HG03103 (cell line): ENCODE measurements around the gene MPP3.

Experiments used
- ATAC-seq: cut with Tn5 transposase; IDR thresholded peaks from one replicate; pipeline ENCODE4 v1.9.1; 2021; ENCODE audit warnings: low read depth; ENCODE audit not compliant: unreplicated experiment

Gene MPP3

DNA sequence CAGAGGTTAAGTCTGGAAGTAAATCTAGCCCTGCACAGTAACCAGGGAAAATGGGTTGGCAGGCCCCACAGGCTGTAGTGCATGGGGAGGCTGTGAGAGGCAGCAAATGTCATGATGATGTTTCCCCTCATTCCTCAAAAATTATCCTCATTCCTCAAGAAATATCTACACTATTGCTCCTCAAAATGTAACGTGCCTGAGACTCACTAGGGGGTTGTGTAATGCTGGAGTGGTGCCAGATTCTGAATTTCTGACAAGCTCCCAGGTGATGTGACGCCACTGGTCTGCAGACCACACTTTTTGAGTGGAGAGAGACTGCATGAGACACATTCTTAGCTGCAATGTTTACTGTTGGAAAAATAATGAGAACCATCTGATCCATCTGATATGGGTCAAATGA is 1.2 kb upstream of the MPP3 start:
- ATAC-seq = no peak

DNA sequence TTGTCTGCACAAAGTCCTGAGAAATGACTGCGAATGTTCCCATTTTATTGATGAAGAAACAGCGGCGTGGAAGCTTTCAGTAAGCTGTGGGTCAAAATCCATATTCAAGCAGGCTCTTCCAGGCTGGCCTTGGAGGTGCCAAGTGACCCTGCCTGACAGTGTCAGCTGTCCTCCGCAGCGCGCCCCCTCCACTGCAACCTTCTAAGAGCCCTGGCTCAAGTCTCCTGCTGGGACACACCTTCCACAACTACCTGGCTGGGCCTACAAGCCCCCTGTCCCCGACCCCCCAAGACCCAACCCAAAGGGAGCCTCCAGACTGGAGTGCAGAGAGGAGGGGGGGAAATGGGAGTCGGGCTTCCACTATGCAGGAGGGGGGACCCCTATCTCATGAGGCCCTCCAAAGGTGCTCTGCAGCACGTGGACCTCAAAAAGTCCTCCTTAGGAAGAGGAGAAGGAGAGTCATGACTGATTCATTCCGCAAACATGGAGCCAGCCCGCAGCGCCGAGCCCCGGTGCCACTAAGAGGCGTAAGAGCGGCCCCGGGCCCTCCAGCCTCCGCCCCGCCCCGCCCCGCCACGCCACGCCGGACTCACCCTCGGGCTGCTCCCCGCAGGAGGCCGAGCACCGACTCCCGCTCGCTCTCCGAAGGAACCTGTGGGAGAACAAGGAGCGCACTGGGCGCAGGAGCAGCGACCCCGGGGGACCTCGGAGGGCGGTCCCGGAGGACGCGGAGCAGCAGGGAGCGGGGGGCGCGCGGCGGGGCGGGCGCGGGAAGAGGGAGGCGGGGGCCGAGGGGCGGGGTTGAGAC is 574 bp downstream of the MPP3 start:
- no peak for ATAC-seq

DNA sequence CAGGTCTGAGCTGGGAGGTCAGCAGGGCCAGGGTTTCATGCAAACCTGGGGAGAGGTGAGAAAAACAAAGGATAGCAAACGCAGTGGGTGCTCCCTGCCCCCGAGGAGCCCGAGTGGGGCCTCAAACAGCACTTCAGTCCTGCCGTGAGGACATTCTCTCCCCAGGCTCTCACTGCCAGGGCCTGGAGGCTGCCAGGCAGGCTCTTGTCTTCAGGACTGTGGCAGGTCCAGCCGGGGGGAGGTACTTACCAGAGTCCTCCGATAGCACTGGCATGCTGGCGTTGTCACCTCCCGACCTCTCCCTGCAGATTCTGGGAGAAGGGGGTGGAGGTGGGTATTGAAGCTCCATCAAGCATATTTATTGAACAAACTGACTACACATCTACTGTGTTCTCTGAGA is 1.3 kb downstream of the MPP3 start:
- ATAC-seq = no peak

DNA sequence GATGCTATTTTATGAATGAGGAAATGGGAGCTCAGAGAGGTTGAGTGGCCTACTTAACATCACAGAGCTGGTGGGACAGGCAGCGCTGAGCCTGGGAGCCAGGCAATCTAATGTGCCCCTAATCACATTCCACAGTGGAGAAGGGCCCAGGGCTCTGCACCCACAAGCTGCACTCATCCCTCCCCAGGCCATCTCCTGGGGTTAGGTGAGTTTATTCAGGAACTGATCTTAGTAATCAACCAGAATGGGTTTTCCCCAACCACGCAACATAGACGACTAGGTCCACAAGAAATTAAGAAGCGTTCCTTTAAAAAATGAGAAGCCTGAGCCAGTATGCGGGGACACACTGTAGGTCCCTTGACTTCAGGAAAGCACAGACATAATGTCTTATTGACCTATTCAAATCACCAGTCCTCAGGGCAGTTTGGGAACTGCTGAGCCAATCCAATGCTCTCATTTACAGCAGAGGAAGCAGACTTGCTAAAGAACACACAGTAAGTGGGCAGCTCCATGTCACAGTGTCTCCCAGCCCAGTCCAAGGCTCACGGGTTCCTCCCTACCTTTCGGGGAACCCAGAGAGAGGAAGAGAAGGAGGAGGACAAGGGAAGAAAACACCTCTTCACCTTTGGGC is 2.3 kb downstream of the MPP3 start:
- no peak for ATAC-seq

DNA sequence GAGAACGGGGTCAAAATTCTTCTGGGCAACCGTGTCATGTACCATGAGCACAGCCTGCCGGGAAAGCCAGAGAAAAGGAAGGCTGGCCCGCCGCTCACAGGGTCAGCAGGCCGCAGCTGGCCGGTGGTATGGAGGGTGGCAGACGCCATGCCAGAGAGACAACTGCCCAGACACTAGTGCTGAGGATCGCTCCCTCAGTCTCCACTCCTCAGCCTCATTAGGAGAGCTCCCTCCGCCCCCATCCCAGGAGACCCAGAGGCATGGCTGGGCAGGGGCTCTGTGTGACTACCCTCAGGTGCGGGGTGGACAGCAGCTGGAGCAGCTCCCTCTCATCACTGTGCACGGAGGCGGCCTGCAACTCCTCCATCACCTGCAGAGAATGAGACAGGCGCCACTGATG is 3.2 kb downstream of the MPP3 start:
- ATAC-seq = no peak

DNA sequence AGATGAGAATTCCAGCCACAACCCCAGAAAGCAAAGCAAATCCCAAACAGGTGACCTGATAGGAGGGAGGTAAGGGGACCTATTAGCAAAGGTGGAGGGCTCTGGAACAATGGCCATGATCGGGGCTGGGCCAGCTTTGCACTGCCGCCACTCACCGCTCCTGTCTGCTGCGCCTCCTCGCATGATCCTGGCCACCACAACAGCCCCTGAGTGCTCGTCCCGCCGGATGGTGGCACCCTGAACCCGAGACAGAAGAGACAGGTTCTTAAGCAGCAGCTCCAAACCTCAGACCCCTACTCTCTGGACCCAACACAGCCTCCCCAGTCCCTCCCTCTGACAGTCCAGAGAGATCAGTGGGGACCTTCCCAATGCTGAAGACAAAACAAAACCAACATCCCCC is 5.3 kb downstream of the MPP3 start:
- ATAC-seq = no peak

DNA sequence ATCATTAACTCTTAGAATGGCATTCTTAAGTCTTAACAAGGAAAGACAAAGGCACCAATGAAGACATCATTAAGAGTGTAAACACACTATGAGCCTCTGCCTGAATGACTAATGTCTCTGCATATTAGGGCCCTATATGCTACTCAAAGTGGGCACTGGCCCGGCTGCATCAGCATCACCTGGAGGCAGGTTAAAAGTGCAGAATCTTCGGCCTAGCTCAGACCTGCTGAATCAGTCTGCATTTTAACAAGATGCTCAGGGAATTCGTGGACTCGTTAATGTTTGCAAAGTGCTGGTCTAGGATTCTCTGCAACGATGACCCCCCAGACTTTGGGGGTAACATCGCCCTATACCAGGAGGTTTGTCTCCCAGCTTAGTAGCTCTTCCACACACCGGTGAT is 6.7 kb downstream of the MPP3 start:
- no peak for ATAC-seq

DNA sequence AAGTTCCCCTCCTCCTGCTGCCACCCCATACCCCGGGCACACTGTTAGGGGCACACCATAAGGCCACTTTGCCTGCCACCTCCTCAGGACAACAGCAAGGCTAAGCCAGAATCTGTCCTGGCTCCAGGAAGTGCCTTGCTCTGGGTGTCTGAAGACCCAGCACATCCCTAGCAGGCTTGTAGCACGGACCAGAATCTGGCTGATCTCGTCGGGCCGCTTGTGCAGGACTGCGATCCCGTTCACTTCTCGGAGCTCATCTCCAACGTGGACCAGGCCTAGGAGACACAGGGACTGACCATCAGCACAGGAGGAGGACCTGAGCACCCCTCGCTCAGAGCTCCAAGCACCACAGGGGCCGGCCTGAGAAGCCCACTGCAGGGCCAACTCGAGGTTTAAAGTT is 7.4 kb downstream of the MPP3 start:
- ATAC-seq = no peak

DNA sequence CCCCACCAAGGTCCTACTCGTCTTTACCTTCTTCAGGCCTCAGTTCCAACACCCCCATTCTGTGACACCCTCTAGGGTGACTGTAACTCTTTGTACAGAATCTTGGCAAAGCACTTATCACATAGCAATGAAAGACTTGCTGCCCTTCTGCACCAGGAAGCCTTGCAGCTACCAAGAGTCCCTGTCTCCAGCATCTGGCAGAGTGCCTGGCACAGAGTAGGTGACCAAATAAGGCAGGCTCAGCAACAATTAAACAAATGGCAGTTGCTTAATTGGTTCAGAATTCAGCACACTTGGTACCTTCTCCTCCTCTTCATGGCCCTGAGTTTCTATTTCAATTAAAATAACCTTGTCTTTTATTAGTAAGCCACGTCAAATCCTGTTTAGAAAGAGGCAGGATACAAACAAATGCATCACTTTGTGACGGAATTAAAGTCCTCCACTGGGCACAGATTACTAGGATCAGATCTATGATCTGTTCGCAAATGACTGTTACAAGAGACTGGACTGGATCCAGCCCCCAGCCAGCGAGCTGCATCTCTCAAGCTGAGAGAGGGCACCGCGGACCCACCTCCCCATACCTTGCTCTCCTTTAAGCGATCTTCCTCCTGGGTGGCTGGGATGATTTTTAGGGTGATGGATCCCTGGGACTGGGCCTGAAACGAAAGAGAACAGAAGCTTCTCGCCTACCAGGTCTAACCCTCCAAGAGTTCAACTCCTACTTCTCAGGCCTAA is 9.4 kb downstream of the MPP3 start:
- ATAC-seq = no peak

DNA sequence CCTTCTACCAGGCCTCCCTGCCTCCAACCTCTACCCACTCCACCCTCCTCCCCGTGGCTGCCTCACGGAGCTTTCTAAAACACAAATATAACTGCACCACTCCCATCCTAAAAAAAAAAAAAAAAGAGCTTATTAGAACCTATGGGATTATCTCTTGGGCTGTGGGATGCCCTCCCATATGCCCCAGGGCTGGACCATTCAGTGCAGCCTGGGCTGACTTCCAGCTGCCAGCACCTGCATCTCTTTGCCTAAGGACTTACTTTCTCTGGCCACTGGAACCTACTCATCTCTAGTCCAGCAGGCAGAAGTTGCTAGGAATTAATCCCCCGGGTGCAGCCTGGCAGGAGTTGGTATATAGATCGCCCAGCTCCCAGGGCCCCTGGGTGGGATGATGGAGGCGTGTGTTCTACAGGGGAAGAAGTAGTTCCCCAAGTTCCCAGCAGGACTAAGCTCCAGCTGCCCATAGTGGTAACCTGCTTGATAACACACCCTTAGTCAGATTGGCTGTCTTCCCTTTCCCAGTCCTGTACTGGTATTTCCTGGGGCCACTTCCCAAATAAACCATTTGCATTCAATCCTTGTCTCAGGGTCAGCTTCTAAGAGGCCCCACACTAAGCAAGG is 10.3 kb downstream of the MPP3 start:
- ATAC-seq = no peak

DNA sequence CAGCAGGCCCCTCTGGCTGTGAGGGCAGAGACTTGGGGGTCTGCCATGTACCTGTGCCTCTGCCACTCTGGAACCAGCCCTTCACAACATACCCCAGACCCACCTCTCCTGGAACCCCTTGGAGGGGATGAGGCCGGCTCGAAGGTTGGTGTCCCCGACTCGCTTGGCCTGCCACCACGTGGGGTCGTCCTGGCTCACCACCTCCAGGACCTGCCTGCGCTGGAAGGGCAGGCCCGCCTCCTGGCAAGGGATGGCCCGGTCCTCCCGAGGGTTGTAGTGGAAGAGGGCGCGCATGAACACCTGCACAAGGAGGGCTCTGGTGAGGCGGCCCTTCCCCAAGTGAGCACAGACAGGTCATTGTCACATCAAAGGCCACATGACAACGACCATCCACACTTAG is 12.2 kb downstream of the MPP3 start:
- ATAC-seq = no peak

DNA sequence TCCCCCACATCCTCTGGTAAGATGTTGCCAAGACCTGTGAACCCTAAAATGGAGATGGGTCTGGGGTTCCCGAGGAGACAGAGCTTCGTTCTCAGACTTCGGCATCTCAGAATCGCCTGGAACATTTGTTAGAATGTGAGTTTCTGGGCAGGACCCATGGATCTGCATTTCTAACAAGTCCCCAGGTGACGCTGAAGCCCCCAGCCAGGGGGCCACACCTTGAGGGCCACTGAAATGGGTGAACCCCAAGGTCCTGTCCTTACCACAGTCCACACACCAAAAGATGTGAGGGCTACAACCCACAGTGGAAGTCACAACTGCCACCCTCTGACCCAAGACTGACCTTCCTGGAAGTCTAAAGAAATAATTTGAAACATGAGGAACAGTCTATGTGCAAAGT is 14.0 kb downstream of the MPP3 start:
- ATAC-seq = no peak

DNA sequence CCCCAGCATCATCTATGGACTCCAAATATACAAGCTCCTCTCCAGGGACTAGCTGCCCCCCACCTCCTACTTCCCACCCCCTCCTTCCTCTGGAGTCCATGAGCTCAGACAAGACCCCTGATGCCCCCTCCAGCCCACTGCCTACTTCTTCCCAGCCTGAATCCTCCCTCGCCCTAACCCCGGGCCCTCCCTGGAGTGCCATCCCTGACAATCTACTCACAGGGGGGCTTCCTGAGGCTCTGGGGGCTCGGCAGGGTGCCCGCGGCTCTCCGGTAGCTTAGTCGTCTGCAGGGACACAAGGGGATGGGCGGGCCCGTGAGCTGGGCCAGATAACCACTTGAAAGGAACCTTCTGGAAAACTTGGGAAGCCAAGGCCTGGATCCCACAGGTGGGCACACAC is 15.1 kb downstream of the MPP3 start:
- no peak for ATAC-seq

DNA sequence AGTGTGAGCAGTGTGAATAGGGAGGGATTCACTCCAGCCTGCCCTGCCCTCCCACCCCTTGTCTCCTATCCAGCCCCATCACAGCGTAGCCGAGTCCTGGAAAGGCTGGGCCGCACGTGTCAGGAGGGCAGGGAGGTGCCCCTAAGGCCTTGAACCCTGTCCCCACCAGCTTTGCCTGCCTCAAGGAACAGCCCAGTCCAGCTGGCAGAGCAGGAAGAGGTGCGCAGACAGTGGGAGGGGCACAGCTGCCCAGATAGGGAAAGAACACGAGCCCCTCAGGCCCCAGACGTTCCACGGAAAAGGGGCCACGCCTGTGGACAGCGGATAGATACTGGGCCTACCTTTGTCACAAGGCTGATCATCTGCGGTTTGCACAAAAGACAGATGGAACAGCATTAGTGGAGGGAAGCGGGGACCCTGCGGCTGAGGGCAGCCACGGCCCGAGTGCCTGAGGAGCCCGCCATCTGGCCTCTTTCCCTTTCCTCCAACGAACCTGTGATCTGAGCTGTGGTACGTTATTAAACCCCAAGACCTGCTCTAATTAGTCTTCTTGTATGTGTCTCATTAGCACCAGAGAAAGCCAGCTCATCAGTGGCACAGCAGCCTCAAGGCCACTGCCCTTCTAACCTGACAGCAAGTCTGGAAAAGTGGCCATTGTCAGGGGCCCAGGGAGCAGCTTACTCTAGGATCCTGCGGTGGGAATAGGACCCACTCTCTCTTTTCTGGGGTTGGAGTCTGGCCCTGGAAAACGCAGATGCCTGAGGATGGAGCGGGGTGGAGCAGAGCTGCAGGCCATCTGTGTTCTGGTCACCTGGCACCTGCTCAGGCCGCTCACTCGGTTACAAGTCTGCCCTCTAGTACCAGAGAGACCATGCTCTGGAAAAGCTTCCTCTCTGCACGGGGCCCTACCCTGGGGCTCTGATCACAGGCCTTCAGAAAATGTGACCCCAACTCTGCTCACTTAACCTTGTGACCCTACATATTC is 16.3 kb downstream of the MPP3 start:
- no peak for ATAC-seq

DNA sequence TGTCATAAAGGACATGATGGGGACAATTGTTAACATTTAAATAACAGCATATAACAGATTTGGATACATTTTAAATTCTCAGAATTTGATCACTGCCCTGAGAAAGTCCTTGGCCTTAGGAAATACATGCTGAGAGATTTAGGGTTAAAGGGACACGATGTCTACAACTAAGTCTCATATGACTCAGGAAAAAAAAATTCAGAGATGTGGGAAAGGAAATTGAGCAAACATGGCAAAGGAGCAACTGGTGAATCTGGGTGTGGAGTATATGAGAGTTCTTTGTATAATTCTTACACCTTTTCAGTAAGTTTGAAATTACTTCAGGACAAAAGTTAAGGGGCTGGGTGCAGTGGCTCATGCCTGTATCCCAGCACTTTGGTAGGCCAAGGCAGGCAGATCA is 18.2 kb downstream of the MPP3 start:
- no peak for ATAC-seq

DNA sequence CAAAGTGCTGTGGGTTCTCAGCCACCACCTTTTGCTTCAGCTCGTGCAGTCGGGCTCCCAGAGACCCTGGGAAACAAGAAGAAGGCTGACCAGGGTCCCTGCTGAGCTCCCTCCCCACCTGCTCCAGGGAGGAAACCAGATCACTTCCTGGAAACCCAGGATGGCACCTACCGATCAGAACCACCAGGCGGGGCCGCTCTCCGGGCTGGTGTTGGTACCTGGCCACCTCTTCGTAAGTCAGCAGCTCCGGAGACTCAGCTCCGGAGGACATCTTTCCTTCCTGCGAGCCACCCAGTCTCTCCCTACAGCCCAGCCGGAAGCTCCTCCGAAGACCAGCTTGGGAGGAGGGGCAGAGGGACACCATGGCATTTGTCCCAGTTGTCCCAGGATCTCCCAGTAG is 18.9 kb downstream of the MPP3 start:
- no peak for ATAC-seq

DNA sequence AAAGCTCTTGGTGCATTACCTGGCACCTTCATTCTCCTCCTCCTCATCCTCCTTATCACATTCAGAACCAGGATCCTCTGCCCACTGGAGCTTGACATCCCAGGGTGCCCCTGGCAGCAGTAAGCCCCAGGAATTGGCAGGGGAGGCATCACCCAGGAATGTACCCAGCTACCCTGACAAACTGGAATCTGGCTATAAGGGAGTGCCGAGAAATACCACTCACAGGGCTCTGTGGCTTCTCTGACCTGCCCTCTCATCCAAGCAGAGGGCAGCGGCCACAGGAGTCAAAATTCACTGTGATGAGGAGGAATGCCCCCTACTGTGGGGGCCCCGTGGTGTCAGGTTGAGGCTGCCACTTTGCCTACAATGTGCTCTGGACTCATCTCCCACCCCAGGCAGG is 19.6 kb downstream of the MPP3 start:
- ATAC-seq = no peak

DNA sequence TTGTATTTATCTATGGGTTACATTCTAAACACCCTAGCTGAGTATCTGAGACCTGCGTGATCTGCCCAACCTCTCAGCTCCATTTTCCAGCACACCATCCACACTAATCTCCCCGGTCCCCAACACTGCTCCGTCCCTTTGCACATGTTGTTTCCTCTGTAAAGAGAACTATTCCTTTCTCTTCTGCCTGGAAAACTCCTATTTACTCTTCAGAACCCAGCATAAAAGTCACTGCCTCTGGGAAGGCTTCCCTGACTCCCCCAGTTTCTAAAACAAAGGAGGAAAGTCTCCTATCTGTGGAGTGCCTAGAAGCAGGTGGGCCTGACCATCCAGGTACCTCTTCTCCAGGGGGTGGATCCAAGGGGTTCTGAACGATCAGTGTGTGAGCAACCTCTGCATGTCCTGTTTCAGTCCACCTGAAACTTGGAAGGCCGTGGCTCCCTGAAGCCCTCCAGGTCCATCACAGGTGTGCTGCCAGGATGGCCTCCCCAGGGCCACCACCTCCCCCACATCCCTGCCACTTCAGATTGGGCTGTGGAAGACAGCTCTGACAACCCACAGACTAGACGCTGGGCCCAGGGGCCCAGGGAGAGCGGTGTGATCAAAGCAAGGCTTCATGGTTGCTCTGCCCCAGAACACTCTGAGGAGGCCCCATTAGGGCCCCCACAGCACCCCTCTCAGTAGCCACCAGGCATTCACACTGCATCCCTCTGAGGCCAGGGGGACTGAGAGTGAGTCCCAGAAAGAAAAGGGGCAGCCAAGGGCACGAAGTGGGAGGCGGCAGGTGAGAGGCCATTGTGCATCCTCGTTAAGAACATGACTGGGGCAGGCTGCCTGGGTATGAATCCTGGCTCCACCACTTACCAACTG is 20.3 kb downstream of the MPP3 start:
- ATAC-seq = no peak

DNA sequence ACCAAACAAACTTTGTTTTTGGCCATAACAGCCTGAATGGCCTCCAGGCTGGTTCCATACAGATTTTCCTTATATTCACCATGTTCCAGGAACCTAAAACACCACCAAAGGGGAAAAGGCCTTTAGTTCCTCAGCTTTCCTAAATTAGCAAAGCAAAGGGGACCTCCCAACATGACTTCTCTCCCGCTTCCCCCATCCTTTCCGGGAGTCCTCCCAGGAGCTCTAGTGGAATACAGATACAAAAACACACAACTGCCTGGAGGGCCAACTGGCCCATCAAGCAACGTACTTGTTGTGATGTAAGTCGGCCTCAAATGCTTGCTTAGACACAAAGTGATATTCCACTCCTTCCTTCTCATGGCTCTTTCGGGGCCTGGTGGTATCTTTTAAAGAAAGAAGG is 22.1 kb downstream of the MPP3 start:
- no peak for ATAC-seq
